Adrenal gland (tissue), 12 donors: Measurements from ENCODE around the gene SMIM24. TPM values are rescaled to one million over a fixed set of nuclear protein-coding genes. Genes with fewer than 3 reads are reported as not detected.

Source experiments
- DNase-seq, 7 donors: peaks; one replicate each; pipeline ENCODE4 v3.0.0-alpha.2; 2019 to 2020
- H3K27ac ChIP-seq, 5 donors: fragments of 200-600 bp; sonication (generic) in 4 of 5; 1 replicate in 3 of 5; 2 replicates in 2 of 5; pipeline versions ENCODE4 v1.5.1 to v1.8.0; 2016 to 2020; ENCODE audit warnings: mild to moderate bottlenecking in 1 of 5
- H3K27me3 ChIP-seq: fragments of 200-600 bp; 2 replicates; pipeline ENCODE4 v1.8.0; 2021
- H3K36me3 ChIP-seq, 2 donors: fragments of 200-600 bp; replicated peaks in 1 of 2; 1 replicate in 1 of 2; 2 replicates in 1 of 2; pipeline versions ENCODE4 v1.5.1 to v1.8.0; 2018 to 2022
- H3K4me1 ChIP-seq, 2 donors: fragments of 200-600 bp; replicated peaks in 1 of 2; 1 replicate in 1 of 2; 2 replicates in 1 of 2; pipeline versions ENCODE4 v1.5.1 to v1.8.0; 2018 to 2021
- H3K4me3 ChIP-seq, 4 donors: fragments of 200-600 bp; sonication (generic) in 3 of 4; one replicate each; pipeline ENCODE4 v1.5.1; 2016 to 2018
- H3K9me3 ChIP-seq, 3 donors: fragments of 200-600 bp; sonication (generic) in 1 of 3; replicated peaks in 1 of 3; 1 replicate in 2 of 3; 2 replicates in 1 of 3; pipeline versions ENCODE4 v1.5.1 to v1.8.0; 2016 to 2021
- CTCF ChIP-seq, 6 experiments: fragments of 450-650 bp in 4 of 6; fragments of 200-600 bp in 2 of 6; sonication (generic) in 1 of 6; IDR thresholded peaks; 1 replicate in 5 of 6; 2 replicates in 1 of 6; pipeline versions ENCODE4 v1.5.1 to v1.8.0; 2016 to 2021; ENCODE audit warnings: antibody characterized with exemption in 6 of 6, mild to moderate bottlenecking in 2 of 6, moderate library complexity in 1 of 6
- POLR2A ChIP-seq, 2 donors: fragments of 450-650 bp; IDR thresholded peaks; one replicate each; pipeline ENCODE4 v1.6.1; 2017; ENCODE audit warnings: antibody characterized with exemption in 2 of 2, mild to moderate bottlenecking in 2 of 2, moderate library complexity in 1 of 2
- WGBS, 4 donors: extraction: QIAGEN DNeasy Blood & Tissue Kit in 2 of 4; methylation state at CpG; one replicate each; pipeline versions ENCODE4 v1.1.5 to v1.1.7; 2013 to 2017; 5-methylcytosine and 5-hydroxymethylcytosine counted together
- intact Hi-C, 2 donors: fragments of 100-400 bp; cut with DNase I; formaldehyde crosslinking; loops; one replicate each; pipeline versions ENCODE4 v1.14.1 to v1.15.0; 2022 to 2023
- polyA plus RNA-seq, 3 donors: library from polyadenylated mRNA; stranded (reverse); fragments of 200-250 nt in 2 of 3; fragments of 350-450 nt in 1 of 3; fragmentation: Illumina TruSeq in 1 of 3; extraction: RNeasy Lipid Tissue Mini Kit (QIAGEN cat#74804) in 1 of 3; gene quantifications; one replicate each; pipeline ENCODE4 v1.2.3, GENCODE V29; 2013 to 2014
- total RNA-seq, 9 donors: library from RNA; depleted of rRNA in 4 of 9; stranded (reverse); fragments of >200 nt in 4 of 9; fragments of 120-200 nt in 1 of 9; fragmentation: NEBNext Ultra II Directional in 1 of 9; extraction: Animal tissue kit (Norgen Biotek cat#: 25700) in 1 of 9; gene quantifications; one replicate each; pipeline versions ENCODE4 v1.1.0 to v1.2.4, GENCODE V29; 2013 to 2023
- donor health status: healthy with polysubstance abuse.
- donor health status: Bipolar disorder and iron deficiency.
- donor health status: DM: yes; HTN: yes; CAD: no.
- donor health status: DM: no; HTN: no; CAD: no.
- donor health status: DM: no; HTN: no; CAD: no.
- donor health status: DM: yes; HTN: yes; CAD: no.

Gene SMIM24
- total and polyA plus RNA-seq, 12 donors = 0.36 to 0.48 TPM; not detected in 10

DNA sequence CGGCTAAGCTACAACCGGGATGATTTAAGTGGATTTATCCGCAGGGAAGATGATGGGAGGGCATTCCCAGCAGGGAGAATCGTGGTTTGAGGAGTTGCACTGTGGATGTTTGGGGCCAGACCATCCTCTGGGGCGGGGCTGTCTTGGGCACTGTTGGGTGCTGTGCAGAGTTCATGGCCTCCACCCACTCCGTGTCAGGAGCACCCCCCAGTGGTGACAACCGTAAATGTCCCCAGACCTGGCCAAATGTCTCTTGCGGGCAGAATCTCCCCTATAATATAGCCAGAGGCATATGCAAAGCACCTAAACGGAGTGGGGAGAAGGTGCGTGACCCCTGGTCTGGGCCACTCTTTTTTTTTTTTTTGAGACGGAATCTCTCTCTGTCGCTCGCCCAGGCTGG is 40.2 kb downstream of the SMIM24 start:
- intact Hi-C loops = no loop called here
- DNase-seq = peak in 2 of 7 donors; percentile 42 to 49
- Histone ChIP-seq H3K9me3 (no peaks in the 10 kb centered on the region), H3K4me3 (no peak overlapping the region), H3K27ac (peak overlapping the region in 2 of 5 donors; percentile 20 to 77), H3K36me3 (peaks cover 0 to 71% of the 10 kb centered on the region in 2 donors), H3K27me3 (no peaks in the 10 kb centered on the region), H3K4me1 (peaks cover 10 to 48% of the 10 kb centered on the region in 2 donors)
- TF ChIP-seq POLR2A (IDR thresholded peaks at IDR 0.05) (no peak), CTCF (IDR thresholded peaks at IDR 0.05) (peak; percentile 19 to 53 (median 42))
- 71 to 81% (median 76%) methylated on average over 11 to 13 of the region's 13 CpGs for WGBS, 4 donors

DNA sequence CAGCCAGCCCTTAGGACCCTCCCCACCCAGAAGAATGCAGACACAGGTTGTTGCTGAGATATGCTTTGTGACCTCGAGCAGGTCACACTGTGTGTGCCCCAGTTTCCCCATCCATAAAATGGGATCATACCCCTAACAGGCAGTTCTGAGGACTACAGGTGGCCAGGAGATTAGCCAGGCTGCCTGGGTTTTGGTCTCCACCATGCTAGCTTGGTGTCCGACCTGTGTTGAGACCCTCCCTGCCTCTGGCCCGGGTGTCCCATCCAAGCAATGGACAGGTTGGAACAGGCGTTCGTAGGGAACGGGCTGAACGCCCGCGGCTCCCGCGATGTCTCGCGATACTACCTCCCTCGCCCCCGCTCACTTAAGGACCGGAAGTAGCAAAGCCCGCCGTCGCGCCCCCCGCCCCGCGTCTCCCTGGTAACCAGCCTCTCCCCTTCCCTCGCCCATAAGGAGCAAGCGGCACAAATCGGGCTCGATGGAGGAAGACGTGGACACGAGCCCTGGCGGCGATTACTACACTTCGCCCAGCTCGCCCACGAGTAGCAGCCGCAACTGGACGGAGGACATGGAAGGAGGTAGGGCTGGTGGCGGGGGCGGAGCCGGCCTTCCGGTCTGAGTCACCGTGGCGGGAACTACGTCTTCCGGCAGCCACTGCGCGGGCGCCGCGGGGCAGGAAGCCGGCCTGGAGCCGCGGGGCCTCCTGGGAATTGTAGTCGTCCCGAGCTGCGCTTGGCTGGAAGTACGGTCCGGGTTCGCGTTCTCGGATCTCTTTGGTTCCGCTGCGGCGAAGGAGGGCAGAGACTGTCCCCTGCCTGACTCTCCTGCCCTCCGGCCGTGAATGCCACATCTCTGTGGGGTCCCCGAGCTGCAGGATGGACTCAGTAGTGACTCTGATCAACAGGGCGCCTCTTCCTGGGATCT is 45.4 kb downstream of the SMIM24 start:
- TF ChIP-seq CTCF (IDR thresholded peaks at IDR 0.05) (peak in 2 of 6 experiments; percentile 5 to 10), POLR2A (IDR thresholded peaks at IDR 0.05) (peak in 1 of 2 donors; percentile 42)
- Histone ChIP-seq H3K4me3 (peak overlapping the region in 1 of 4 donors; percentile 41), H3K27ac (peak overlapping the region; percentile 45 to 93 (median 72)), H3K36me3 (peaks cover 0 to 62% of the 10 kb centered on the region in 2 donors), H3K27me3 (no peaks in the 10 kb centered on the region), H3K9me3 (no peaks in the 10 kb centered on the region), H3K4me1 (peaks cover 11 to 51% of the 10 kb centered on the region in 2 donors)
- intact Hi-C loops = no loop called here
- peak; percentile 94 to 97 (median 97) for DNase-seq
- whole genome bisulfite sequencing, 4 donors = 3 to 4% (median 3%) methylated on average over 23 to 67 of the region's 67 CpGs

- DNase-seq = no peak
- H3K27ac ChIP-seq = peak overlapping the region; percentile 45 to 93 (median 72)
- 80 to 86% (median 85%) methylated on average over 11 of the region's 11 CpGs for WGBS, 4 donors
- TF ChIP-seq CTCF (IDR thresholded peaks at IDR 0.05) (no peak), POLR2A (IDR thresholded peaks at IDR 0.05) (no peak)
- H3K27me3 ChIP-seq = no peaks in the 10 kb centered on the region
- H3K4me3 ChIP-seq = peak overlapping the region in 1 of 4 donors; percentile 41
- H3K36me3 ChIP-seq = peaks cover 0 to 60% of the 10 kb centered on the region in 2 donors
- intact Hi-C loops = no loop called here
- H3K4me1 ChIP-seq = peaks cover 12 to 58% of the 10 kb centered on the region in 2 donors
- no peaks in the 10 kb centered on the region for H3K9me3 ChIP-seq
These were observed 46.4 kb downstream of the SMIM24 start for GRCh38 chr19:3433805-3434540.

- peaks cover 0 to 53% of the 10 kb centered on the region in 2 donors for H3K36me3 ChIP-seq
- H3K4me3 ChIP-seq = no peak overlapping the region
- peak overlapping the region; percentile 31 to 93 (median 72) for H3K27ac ChIP-seq
- peaks cover 12 to 65% of the 10 kb centered on the region in 2 donors for H3K4me1 ChIP-seq
- intact Hi-C loops = no loop called here
- peak in 2 of 7 donors; percentile 54 to 60 for DNase-seq
- H3K9me3 ChIP-seq = no peaks in the 10 kb centered on the region
- WGBS, 4 donors = 65 to 78% (median 72%) methylated on average over 6 to 12 of the region's 12 CpGs
- H3K27me3 ChIP-seq = no peaks in the 10 kb centered on the region
- no peak for TF ChIP-seq CTCF (IDR thresholded peaks at IDR 0.05)
- TF ChIP-seq POLR2A (IDR thresholded peaks at IDR 0.05) = no peak
These were observed 47.0 kb downstream of the SMIM24 start for GRCh38 chr19:3433313-3433712.
